Kidney epithelial cell (primary cell): ENCODE measurements around the gene WDR82. TPM values are rescaled to one million over a fixed set of nuclear protein-coding genes. Genes with fewer than 3 reads are reported as not detected.

Source experiments
- DNase-seq: peaks from one replicate; pipeline ENCODE4 v3.0.0-alpha.2; 2010; ENCODE audit warnings: low read depth
- H3K27me3 ChIP-seq: 2 replicates; pipeline ENCODE4 v1.6.0; 2011; ENCODE audit warnings: low read length; ENCODE audit not compliant: control insufficient read depth, insufficient read depth
- H3K36me3 ChIP-seq: 2 replicates; pipeline ENCODE4 v1.5.1; 2011; ENCODE audit warnings: low read length; ENCODE audit not compliant: control insufficient read depth, insufficient read depth
- H3K4me3 ChIP-seq: 2 replicates; pipeline ENCODE4 v1.5.1; 2011; ENCODE audit warnings: low read depth, mild to moderate bottlenecking, control low read depth, low read length
- CTCF ChIP-seq: IDR thresholded peaks from 2 replicates; pipeline ENCODE4 v1.5.1; 2011; ENCODE audit warnings: mild to moderate bottlenecking, moderate library complexity, low read length, control low read depth, inconsistent platforms; ENCODE audit not compliant: insufficient read depth, poor library complexity, severe bottlenecking
- total RNA-seq: library from RNA; depleted of rRNA; stranded (reverse); fragments of >200 nt; gene quantifications from 2 replicates; pipeline ENCODE4 v1.2.3, GENCODE V29; 2015

The WDR82 gene
- total RNA-seq, 1 donor from 2014 or later = 49.0 TPM

- no peaks in the 10 kb centered on the region for H3K27me3 ChIP-seq
- H3K4me3 ChIP-seq = no peak overlapping the region
- no peak for DNase-seq
- no peak for TF ChIP-seq CTCF
- H3K36me3 ChIP-seq = no peaks in the 10 kb centered on the region
These were observed 60.0 kb downstream of the WDR82 start for GRCh38 chr3:52218454-52218853.

- no peak for TF ChIP-seq CTCF
- no peak for DNase-seq
- H3K4me3 ChIP-seq = no peak overlapping the region
- no peaks in the 10 kb centered on the region for H3K27me3 ChIP-seq
- no peaks in the 10 kb centered on the region for H3K36me3 ChIP-seq
These were observed 60.4 kb downstream of the WDR82 start for GRCh38 chr3:52218026-52218425.

GRCh38 chr3:52217409-52217805 lies 61.0 kb downstream of the WDR82 start:
- Histone ChIP-seq H3K27me3 (no peaks in the 10 kb centered on the region), H3K36me3 (no peaks in the 10 kb centered on the region), H3K4me3 (no peak overlapping the region)
- TF ChIP-seq CTCF = no peak
- no peak for DNase-seq

- peak; percentile 83 for DNase-seq
- H3K36me3 ChIP-seq = no peaks in the 10 kb centered on the region
- H3K4me3 ChIP-seq = no peak overlapping the region
- no peak for TF ChIP-seq CTCF
- H3K27me3 ChIP-seq = no peaks in the 10 kb centered on the region
These were observed 61.7 kb downstream of the WDR82 start for GRCh38 chr3:52216585-52217408.

- no peak for TF ChIP-seq CTCF
- no peak for DNase-seq
- Histone ChIP-seq H3K4me3 (no peak overlapping the region), H3K36me3 (peaks cover 2% of the 10 kb centered on the region), H3K27me3 (no peaks in the 10 kb centered on the region)
These were observed 63.1 kb downstream of the WDR82 start for GRCh38 chr3:52215351-52215750.

GRCh38 chr3:52213901-52214300 lies 64.5 kb downstream of the WDR82 start:
- peaks cover 2% of the 10 kb centered on the region for H3K36me3 ChIP-seq

More at GRCh38 chr3:52213901-52214300, 64.5 kb downstream of the WDR82 start:
- TF ChIP-seq CTCF = no peak
- Histone ChIP-seq H3K27me3 (no peaks in the 10 kb centered on the region), H3K4me3 (no peak overlapping the region)
- DNase-seq = no peak
